ENCODE results near the gene SLCO2B1. TPM values are rescaled to one million over a fixed set of nuclear protein-coding genes. Genes with fewer than 3 reads are reported as not detected.
"Not testable (repeated sequence)": the region's sequence is repeated elsewhere in the genome, so short reads cannot be mapped to it uniquely, and the experiment has no call there.

SLCO2B1 gene
- total RNA-seq, 3 donors from 2014 or later (not counting 1 experiment from before 2014, with no cell fraction given) = not detected

DNA sequence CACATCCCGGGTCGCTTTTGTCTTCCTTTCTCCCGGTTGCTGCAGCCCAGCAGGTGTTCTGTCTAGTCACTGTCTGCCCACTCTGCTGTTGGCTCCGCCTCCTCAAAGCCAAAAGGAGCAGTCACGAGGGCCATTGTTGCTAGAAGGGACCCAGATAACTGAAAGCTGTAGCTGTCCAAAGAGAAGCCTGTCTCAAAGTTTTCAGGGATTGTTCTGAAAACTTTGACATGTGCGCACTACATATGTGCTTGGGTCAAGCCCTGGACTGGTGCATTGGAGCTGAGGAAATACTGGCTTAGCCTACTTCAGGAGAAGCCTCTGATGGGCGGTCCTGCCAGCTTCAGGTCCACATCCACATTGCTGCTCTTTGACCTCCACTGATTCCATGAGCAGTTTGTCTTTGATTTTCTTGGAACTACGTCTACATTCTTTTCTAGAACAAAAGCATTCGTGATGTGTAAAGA is 45.4 kb upstream of the SLCO2B1 start:
- Mint-ChIP-seq H3K4me1 (no peaks in the 10 kb centered on the region), H3K4me3 (no peak overlapping the region), H3K36me3 (no peaks in the 10 kb centered on the region), H3K27me3 (ENCODE audit: low read depth in 2 of 2) (peaks cover 15 to 42% of the 10 kb centered on the region in 2 donors), H3K9me3 (no peaks in the 10 kb centered on the region), H3K27ac (no peak overlapping the region)
- intact Hi-C loops (cut with micrococcal nuclease) = no loop called here
- Histone ChIP-seq H3K27me3 (ENCODE audit: control insufficient read depth, insufficient read depth, low read length) (peaks cover 3% of the 10 kb centered on the region), H3K27ac (ENCODE audit: low read length) (no peak overlapping the region), H3K36me3 (ENCODE audit: control insufficient read depth, insufficient read depth, low read length) (no peaks in the 10 kb centered on the region), H3K9me3 (ENCODE audit: control insufficient read depth, insufficient read depth, low read length) (no peaks in the 10 kb centered on the region), H3K4me1 (ENCODE audit: control insufficient read depth, insufficient read depth, low read length) (no peaks in the 10 kb centered on the region), H3K4me3 (ENCODE audit: low read length) (no peak overlapping the region)
- DNase-seq (no peak), ATAC-seq (no peak)
- TF ChIP-seq, protein P1, sequence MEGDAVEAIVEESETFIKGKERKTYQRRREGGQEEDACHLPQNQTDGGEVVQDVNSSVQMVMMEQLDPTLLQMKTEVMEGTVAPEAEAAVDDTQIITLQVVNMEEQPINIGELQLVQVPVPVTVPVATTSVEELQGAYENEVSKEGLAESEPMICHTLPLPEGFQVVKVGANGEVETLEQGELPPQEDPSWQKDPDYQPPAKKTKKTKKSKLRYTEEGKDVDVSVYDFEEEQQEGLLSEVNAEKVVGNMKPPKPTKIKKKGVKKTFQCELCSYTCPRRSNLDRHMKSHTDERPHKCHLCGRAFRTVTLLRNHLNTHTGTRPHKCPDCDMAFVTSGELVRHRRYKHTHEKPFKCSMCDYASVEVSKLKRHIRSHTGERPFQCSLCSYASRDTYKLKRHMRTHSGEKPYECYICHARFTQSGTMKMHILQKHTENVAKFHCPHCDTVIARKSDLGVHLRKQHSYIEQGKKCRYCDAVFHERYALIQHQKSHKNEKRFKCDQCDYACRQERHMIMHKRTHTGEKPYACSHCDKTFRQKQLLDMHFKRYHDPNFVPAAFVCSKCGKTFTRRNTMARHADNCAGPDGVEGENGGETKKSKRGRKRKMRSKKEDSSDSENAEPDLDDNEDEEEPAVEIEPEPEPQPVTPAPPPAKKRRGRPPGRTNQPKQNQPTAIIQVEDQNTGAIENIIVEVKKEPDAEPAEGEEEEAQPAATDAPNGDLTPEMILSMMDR (IDR thresholded peaks at IDR 0.05) = no peak
- 70% methylated on average over 9 of the region's 9 CpGs for WGBS (ENCODE audit: insufficient coverage)

GRCh38 chr11:75105967-75106681 is 44.8 kb upstream of the SLCO2B1 start:
- H3K27me3 ChIP-seq (ENCODE audit: control insufficient read depth, insufficient read depth, low read length); DNase-seq; ATAC-seq; H3K4me3 Mint-ChIP-seq; H3K27ac ChIP-seq (ENCODE audit: low read length); H3K36me3 ChIP-seq (ENCODE audit: control insufficient read depth, insufficient read depth, low read length); H3K4me1 Mint-ChIP-seq; H3K9me3 ChIP-seq (ENCODE audit: control insufficient read depth, insufficient read depth, low read length); H3K4me1 ChIP-seq (ENCODE audit: control insufficient read depth, insufficient read depth, low read length); H3K9me3 Mint-ChIP-seq; intact Hi-C loops (cut with micrococcal nuclease); H3K4me3 ChIP-seq (ENCODE audit: low read length); H3K27ac Mint-ChIP-seq; H3K36me3 Mint-ChIP-seq: not testable (repeated sequence)
- 72% methylated on average over 2 of the region's 2 CpGs for WGBS (ENCODE audit: insufficient coverage)
- H3K27me3 Mint-ChIP-seq (ENCODE audit: low read depth in 2 of 2) = peaks cover 15 to 42% of the 10 kb centered on the region in 2 donors

- Histone ChIP-seq H3K4me3 (ENCODE audit: low read length) (no peak overlapping the region), H3K27ac (ENCODE audit: low read length) (no peak overlapping the region), H3K27me3 (ENCODE audit: control insufficient read depth, insufficient read depth, low read length) (no peaks in the 10 kb centered on the region), H3K36me3 (ENCODE audit: control insufficient read depth, insufficient read depth, low read length) (no peaks in the 10 kb centered on the region), H3K4me1 (ENCODE audit: control insufficient read depth, insufficient read depth, low read length) (no peaks in the 10 kb centered on the region), H3K9me3 (ENCODE audit: control insufficient read depth, insufficient read depth, low read length) (no peaks in the 10 kb centered on the region)
- no peaks in the 10 kb centered on the region for H3K9me3 Mint-ChIP-seq
- H3K4me3 Mint-ChIP-seq = no peak overlapping the region
- H3K36me3 Mint-ChIP-seq = peaks cover under 1% of the 10 kb centered on the region
- no peak overlapping the region for H3K27ac Mint-ChIP-seq
- peaks cover 19 to 42% of the 10 kb centered on the region in 2 donors for H3K27me3 Mint-ChIP-seq (ENCODE audit: low read depth in 2 of 2)
- 62% methylated on average over 3 of the region's 4 CpGs for WGBS (ENCODE audit: insufficient coverage)
- TF ChIP-seq, protein P1 (IDR thresholded peaks at IDR 0.05) = no peak
- intact Hi-C loops (cut with micrococcal nuclease) = no loop called here
- no peaks in the 10 kb centered on the region for H3K4me1 Mint-ChIP-seq
- ATAC-seq (no peak), DNase-seq (no peak)
Observed at GRCh38 chr11:75107187-75107586, 43.7 kb upstream of the SLCO2B1 start.

DNA sequence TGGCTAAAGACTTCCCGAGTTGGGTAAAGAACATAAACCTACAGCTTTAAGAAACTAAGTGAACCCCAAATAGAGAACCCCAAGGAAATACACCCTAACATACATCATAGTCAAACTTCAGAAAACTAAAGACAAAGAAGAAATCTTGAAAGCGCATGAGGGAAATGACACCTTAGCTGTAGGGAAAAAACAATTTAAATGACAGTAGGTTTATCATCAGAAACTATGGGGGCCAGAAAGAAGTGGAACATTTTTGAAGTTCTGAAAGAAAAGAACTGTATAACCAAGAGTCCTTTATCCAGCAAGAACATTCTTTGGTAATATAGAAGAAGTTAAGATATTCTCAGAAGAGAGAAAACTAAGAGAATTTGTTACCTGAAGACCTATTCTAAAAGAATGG is 38.7 kb upstream of the SLCO2B1 start:
- H3K4me3 Mint-ChIP-seq = no peak overlapping the region
- ATAC-seq (no peak), DNase-seq (no peak)
- H3K9me3 ChIP-seq (ENCODE audit: control insufficient read depth, insufficient read depth, low read length) = peaks cover 4% of the 10 kb centered on the region
- H3K27ac Mint-ChIP-seq = no peak overlapping the region
- intact Hi-C loops (cut with micrococcal nuclease) = no loop called here
- no peak overlapping the region for H3K4me3 ChIP-seq (ENCODE audit: low read length)
- H3K27ac ChIP-seq (ENCODE audit: low read length) = no peak overlapping the region
- TF ChIP-seq, protein P1 (IDR thresholded peaks at IDR 0.05) = no peak
- H3K36me3 ChIP-seq (ENCODE audit: control insufficient read depth, insufficient read depth, low read length) = no peaks in the 10 kb centered on the region
- H3K27me3 ChIP-seq (ENCODE audit: control insufficient read depth, insufficient read depth, low read length) = no peaks in the 10 kb centered on the region
- no peaks in the 10 kb centered on the region for H3K4me1 Mint-ChIP-seq
- 74% methylated on average over 2 of the region's 2 CpGs for WGBS (ENCODE audit: insufficient coverage)
- no peaks in the 10 kb centered on the region for H3K4me1 ChIP-seq (ENCODE audit: control insufficient read depth, insufficient read depth, low read length)
- peaks cover 19 to 41% of the 10 kb centered on the region in 2 donors for H3K27me3 Mint-ChIP-seq (ENCODE audit: low read depth in 2 of 2)
- peaks cover 4% of the 10 kb centered on the region in 2 donors for H3K9me3 Mint-ChIP-seq
- H3K36me3 Mint-ChIP-seq = peaks cover 13% of the 10 kb centered on the region

Data from natural killer cell (primary cell).